ENCODE data around the gene GOLGA6L2. TPM values are rescaled to one million over a fixed set of nuclear protein-coding genes. Genes with fewer than 3 reads are reported as not detected.

GOLGA6L2 gene
- total and polyA plus RNA-seq, 2 of the 8 experiments (the other 6 are each of a cell fraction or from before 2014, with no cell fraction given): not detected

GRCh38 chr15:23420806-23421575 is 26.1 kb downstream of the GOLGA6L2 start:
- no peak for TF ChIP-seq MAX (IDR thresholded peaks at IDR 0.05)
- TF ChIP-seq POLR2AphosphoS5 (IDR thresholded peaks at IDR 0.05; ENCODE audit: low read depth, low read length): no peak
- TF ChIP-seq EZH2 (IDR thresholded peaks at IDR 0.05; ENCODE audit: low read depth, low read length, severe bottlenecking): no peak
- no peak for TF ChIP-seq SP1 (IDR thresholded peaks at IDR 0.05; ENCODE audit: low read depth, low read length)
- no peak for TF ChIP-seq TAF7 (optimal IDR thresholded peaks at IDR 0.05; ENCODE audit: borderline replicate concordance, low read depth, low read length)
- no peak for TF ChIP-seq KDM5A (IDR thresholded peaks at IDR 0.05; ENCODE audit: low read length)
- no peak for TF ChIP-seq TBP (IDR thresholded peaks at IDR 0.05; ENCODE audit: low read depth, low read length)
- no peak for TF ChIP-seq SIX5 (IDR thresholded peaks at IDR 0.05; ENCODE audit: low read depth, low read length)
- no peak for TF ChIP-seq ASH2L (IDR thresholded peaks at IDR 0.05; ENCODE audit: low read length)
- TF ChIP-seq SIN3A (conservative IDR thresholded peaks at IDR 0.05 in 1 of 2, IDR thresholded peaks at IDR 0.05 in 1 of 2; ENCODE audit: low read depth in 1 of 2, low read length in 2 of 2): no peak
- TF ChIP-seq CREB1 (IDR thresholded peaks at IDR 0.05): no peak
- no peak for TF ChIP-seq HDAC2 (IDR thresholded peaks at IDR 0.05; ENCODE audit: borderline replicate concordance in 1 of 2, low read depth in 2 of 2, low read length in 2 of 2)
- no peaks in the 10 kb centered on the region for H3K36me3 ChIP-seq (ENCODE audit: control insufficient read depth in 2 of 4, insufficient read depth in 4 of 4, low read length in 3 of 4)
- H2BK20ac ChIP-seq (ENCODE audit: low read length): no peak overlapping the region
- H2AFZ ChIP-seq (ENCODE audit: low read length): no peak overlapping the region
- no peak overlapping the region for H3K14ac ChIP-seq (ENCODE audit: insufficient read length)
- no peak overlapping the region for H2AK5ac ChIP-seq (ENCODE audit: low read depth, low read length)
- no peak overlapping the region for H3K56ac ChIP-seq (replicated peaks; ENCODE audit: insufficient read length, low read depth, low read length)
- no peak overlapping the region for H4K5ac ChIP-seq (ENCODE audit: insufficient read length, low read depth, low read length)
- no peak overlapping the region for H4K91ac ChIP-seq (replicated peaks; ENCODE audit: insufficient read length, low read length)
- no peak overlapping the region for H3K4ac ChIP-seq (replicated peaks; ENCODE audit: insufficient read length, low read depth, low read length)
- H3K27me3 ChIP-seq (replicated peaks in 1 of 4; ENCODE audit: control insufficient read depth in 3 of 4, extremely low read depth in 1 of 4, insufficient read depth in 3 of 4, low read length in 3 of 4): no peaks in the 10 kb centered on the region
- ChIA-PET POLR2A (ENCODE audit: partially characterized antibody) (no interaction called here), CTCF (ENCODE audit: partially characterized antibody) (no interaction called here)
- H2BK120ac ChIP-seq (replicated peaks; ENCODE audit: low read depth, low read length): no peak overlapping the region
- no peak overlapping the region for H4K8ac ChIP-seq (ENCODE audit: extremely low read depth, insufficient read depth, low read length)
- no peaks in the 10 kb centered on the region for H3K23me2 ChIP-seq (ENCODE audit: low read depth, low read length)
- H3K4me3 ChIP-seq (ENCODE audit: extremely low read depth in 1 of 4, insufficient read depth in 2 of 4, low read depth in 3 of 4, low read length in 4 of 4): no peak overlapping the region
- WGBS, 2 experiments (ENCODE audit: extremely low coverage in 1 of 2, insufficient coverage in 1 of 2, insufficient read length in 1 of 2, insufficient replicate concordance in 2 of 2, low coverage in 1 of 2, low lambda C conversion rate in 2 of 2, missing lambda C conversion rate in 1 of 2): 86% methylated on average over 14 of the region's 16 CpGs; no CpG with 5 or more reads in 1 of the 2 experiments
- no peaks in the 10 kb centered on the region for H3K79me2 ChIP-seq (ENCODE audit: control insufficient read depth in 1 of 2, insufficient read depth in 2 of 2, low read length in 2 of 2)
- H3K9ac ChIP-seq (replicated peaks in 1 of 4; ENCODE audit: extremely low read depth in 1 of 4, low read depth in 3 of 4, low read length in 3 of 4): no peak overlapping the region
- no peaks in the 10 kb centered on the region for H3K79me1 ChIP-seq (ENCODE audit: low read depth, low read length)
- H2BK5ac ChIP-seq (ENCODE audit: low read depth, low read length): no peak overlapping the region
- no peak overlapping the region for H3K27ac ChIP-seq (ENCODE audit: low read depth, low read length)
- FAIRE-seq (no peak), DNase-seq (ENCODE audit: low read depth in 1 of 2, low spot score in 2 of 2) (no peak)
- no peaks in the 10 kb centered on the region for H3K4me1 ChIP-seq (replicated peaks in 1 of 4; ENCODE audit: control insufficient read depth in 3 of 4, insufficient read depth in 4 of 4, low read length in 3 of 4)
- H3K9me3 ChIP-seq (ENCODE audit: insufficient read depth in 2 of 2, low read depth in 1 of 2, low read length in 1 of 2): peaks cover 5 to 51% of the 10 kb centered on the region in 2 experiments; a peak in 3 of 4 replicates
- no peak overlapping the region for H3K18ac ChIP-seq (ENCODE audit: extremely low read depth, low read length)
- H2BK12ac ChIP-seq (ENCODE audit: low read depth, low read length): no peak overlapping the region
- no peak overlapping the region for H3K23ac ChIP-seq (ENCODE audit: insufficient read length)
- H3K4me2 ChIP-seq (ENCODE audit: insufficient read depth in 1 of 2, low read depth in 2 of 2, low read length in 2 of 2): no peak overlapping the region
- H4K20me1 ChIP-seq (replicated peaks in 1 of 2; ENCODE audit: control insufficient read depth in 1 of 2, insufficient read depth in 2 of 2, low read length in 2 of 2): no peaks in the 10 kb centered on the region
- H2BK15ac ChIP-seq (ENCODE audit: low read length): no peak overlapping the region

Measured in H1 (cell line).